Measurements from ENCODE around the gene ALKBH5. TPM values are rescaled to one million over a fixed set of nuclear protein-coding genes. Genes with fewer than 3 reads are reported as not detected.

Gene ALKBH5
- total and polyA plus RNA-seq, 11 donors, result 89.2 to 233 (median 192) TPM

GRCh38 chr17:18177133-18177532 lies 6.5 kb upstream of the ALKBH5 start:
- Histone ChIP-seq H3K9me3 (no peaks in the 10 kb centered on the region), H3K36me3 (no peaks in the 10 kb centered on the region), H3K4me3 (no peak overlapping the region), H3K27ac (no peak overlapping the region), H3K4me1 (peaks cover 0 to 14% (median 6%) of the 10 kb centered on the region in 12 donors), H3K27me3 (no peaks in the 10 kb centered on the region)
- DNase-seq (no peak), ATAC-seq (no peak)
- no peak for TF ChIP-seq POLR2A (IDR thresholded peaks at IDR 0.05)
- TF ChIP-seq CTCF (IDR thresholded peaks at IDR 0.05), result no peak
- intact Hi-C loops (cut with DNase I), result loop anchor here in 1 of 10 donors (10.0 kb wide), 1 partner anchor 82 kb away; no protein-coding TSS in a partner anchor

- TF ChIP-seq CTCF (IDR thresholded peaks at IDR 0.05) (no peak), POLR2A (IDR thresholded peaks at IDR 0.05) (no peak)
Observed at GRCh38 chr17:18177722-18178121, 5.9 kb upstream of the ALKBH5 start.

GRCh38 chr17:18179196-18179595 lies 4.4 kb upstream of the ALKBH5 start:
- Histone ChIP-seq H3K27me3 (no peaks in the 10 kb centered on the region), H3K36me3 (no peaks in the 10 kb centered on the region), H3K9me3 (no peaks in the 10 kb centered on the region), H3K27ac (no peak overlapping the region), H3K4me1 (peaks cover 0 to 23% (median 12%) of the 10 kb centered on the region in 12 donors), H3K4me3 (no peak overlapping the region)
- intact Hi-C loops (cut with DNase I), result loop anchor here in 1 of 10 donors (10.0 kb wide), 1 partner anchor 84 kb away; no protein-coding TSS in a partner anchor
- no peak for TF ChIP-seq POLR2A (IDR thresholded peaks at IDR 0.05)
- no peak for TF ChIP-seq CTCF (IDR thresholded peaks at IDR 0.05)
- DNase-seq (no peak), ATAC-seq (no peak)
- WGBS, 4 donors, result 96 to 100% (median 100%) methylated on average over 1 of the region's 1 CpG

More at GRCh38 chr17:18177722-18178121, 5.9 kb upstream of the ALKBH5 start:
- Histone ChIP-seq H3K27ac (no peak overlapping the region), H3K4me3 (no peak overlapping the region), H3K9me3 (no peaks in the 10 kb centered on the region), H3K36me3 (no peaks in the 10 kb centered on the region), H3K4me1 (peaks cover 0 to 19% (median 11%) of the 10 kb centered on the region in 12 donors), H3K27me3 (no peaks in the 10 kb centered on the region)
- WGBS, 4 donors, result 92 to 95% (median 94%) methylated on average over 8 of the region's 8 CpGs
- intact Hi-C loops (cut with DNase I), result loop anchor here in 1 of 10 donors (10.0 kb wide), 1 partner anchor 83 kb away; no protein-coding TSS in a partner anchor
- DNase-seq (no peak), ATAC-seq (no peak)

- H3K4me1 ChIP-seq, result peaks cover 0 to 29% (median 12%) of the 10 kb centered on the region in 12 donors
- intact Hi-C loops (cut with DNase I), result loop anchor here in 3 of 10 donors (5.0 to 10.0 kb wide), 3 partner anchors 38 to 137 kb away; partner anchors contain the start of gene SMCR8 (in 1 of the 3)
- H3K9me3 ChIP-seq, result no peaks in the 10 kb centered on the region
- H3K27me3 ChIP-seq, result no peaks in the 10 kb centered on the region
- ATAC-seq (no peak), DNase-seq (no peak)
- H3K36me3 ChIP-seq, result no peaks in the 10 kb centered on the region
- TF ChIP-seq POLR2A (IDR thresholded peaks at IDR 0.05) (no peak), CTCF (IDR thresholded peaks at IDR 0.05) (no peak)
- H3K4me3 ChIP-seq, result no peak overlapping the region
- no peak overlapping the region for H3K27ac ChIP-seq
- WGBS, 4 donors, result 94 to 96% (median 95%) methylated on average over 7 of the region's 7 CpGs
Observed at GRCh38 chr17:18179804-18180203, 3.8 kb upstream of the ALKBH5 start.

All from heart left ventricle (tissue), 16 donors.